Astrocyte (in vitro differentiated cells and primary cell): ENCODE measurements around the gene IL25.

Experiments
- CTCF ChIP-seq: IDR thresholded peaks from 2 replicates; pipeline ENCODE4 v1.5.1; 2011; ENCODE audit warnings: low read depth, mild to moderate bottlenecking, inconsistent platforms, low read length, moderate library complexity; ENCODE audit not compliant: insufficient read depth
- EZH2 ChIP-seq: IDR thresholded peaks from 2 replicates; pipeline ENCODE4 v1.6.1; 2012; ENCODE audit warnings: mild to moderate bottlenecking, low read length, inconsistent platforms; ENCODE audit not compliant: insufficient read depth

DNA sequence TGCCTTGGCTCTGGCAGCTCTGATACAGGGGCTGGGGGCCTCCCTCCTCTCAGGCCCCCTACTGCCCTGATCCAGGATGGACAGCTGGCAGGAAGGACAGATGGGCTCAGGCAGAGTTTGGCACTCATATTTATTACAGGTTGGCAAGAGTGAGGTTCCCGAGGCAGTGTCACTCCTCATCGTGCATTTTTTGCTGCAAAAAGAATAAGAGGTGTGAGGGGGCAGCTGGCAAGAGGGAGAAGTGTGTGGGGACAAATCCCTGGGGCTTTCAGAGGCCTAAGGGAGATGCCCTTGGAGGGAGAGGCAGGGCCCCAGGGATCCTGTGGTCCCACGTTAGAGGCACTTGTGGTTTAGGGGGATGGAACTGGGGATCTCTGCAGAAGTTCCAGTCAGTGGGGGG is 9.3 kb downstream of the IL25 start:
- TF ChIP-seq CTCF: no peak
- TF ChIP-seq EZH2: no peak
